Activated naive CD4-positive, alpha-beta T cell treated with anti-CD3 and anti-CD28 coated beads, Interleukin-2, amount 50 U/mL, for 24 hours (primary cell): Measurements from ENCODE around the gene TMEM207.
"Not testable (repeated sequence)": the region's sequence is repeated elsewhere in the genome, so short reads cannot be mapped to it uniquely, and the experiment has no call there.

Experiments
- H3K27ac Mint-ChIP-seq: one replicate; pipeline ENCODE4 v1.8.0; 2021; ENCODE audit warnings: mild to moderate bottlenecking, mixed read lengths
- H3K27me3 Mint-ChIP-seq: one replicate; pipeline ENCODE4 v1.8.0; 2021; ENCODE audit warnings: mixed read lengths
- H3K36me3 Mint-ChIP-seq: one replicate; pipeline ENCODE4 v1.8.0; 2021; ENCODE audit warnings: mixed read lengths
- H3K4me1 Mint-ChIP-seq: one replicate; pipeline ENCODE4 v1.8.0; 2021; ENCODE audit warnings: mixed read lengths
- H3K4me3 Mint-ChIP-seq: one replicate; pipeline ENCODE4 v1.8.0; 2021; ENCODE audit warnings: mild to moderate bottlenecking, mixed read lengths
- H3K9me3 Mint-ChIP-seq: one replicate; pipeline ENCODE4 v1.8.0; 2021; ENCODE audit warnings: mixed read lengths

Gene TMEM207

GRCh38 chr3:190449801-190450200 lies at the start of gene TMEM207:
TMEM207 (minus strand) TSS chr3:190449901; CDS start chr3:190449809, 92 bp downstream.
- no peak within 1 kb of the TSS for H3K4me3 Mint-ChIP-seq
- peaks cover 10% of the 10 kb centered on the region for H3K4me1 Mint-ChIP-seq

GRCh38 chr3:190499122-190499521 lies 49.4 kb upstream of the TMEM207 start:
- Mint-ChIP-seq H3K36me3 (no peaks in the 10 kb centered on the region), H3K4me3 (no peak overlapping the region), H3K27me3 (peaks cover 10% of the 10 kb centered on the region), H3K27ac (no peak overlapping the region), H3K4me1 (peaks cover 3% of the 10 kb centered on the region), H3K9me3 (no peaks in the 10 kb centered on the region)

More at GRCh38 chr3:190449801-190450200, at the start of gene TMEM207:
- Mint-ChIP-seq H3K36me3 (no peaks in the 10 kb centered on the region), H3K9me3 (no peaks in the 10 kb centered on the region), H3K27ac (no peak within 1 kb of the TSS), H3K27me3 (peaks cover 4% of the 10 kb centered on the region)

- peaks cover 3% of the 10 kb centered on the region for H3K4me1 Mint-ChIP-seq
- no peak overlapping the region for H3K4me3 Mint-ChIP-seq
- H3K36me3 Mint-ChIP-seq, result no peaks in the 10 kb centered on the region
- no peaks in the 10 kb centered on the region for H3K9me3 Mint-ChIP-seq
- peaks cover 10% of the 10 kb centered on the region for H3K27me3 Mint-ChIP-seq
- no peak overlapping the region for H3K27ac Mint-ChIP-seq
Observed at GRCh38 chr3:190498293-190498692, 48.6 kb upstream of the TMEM207 start.

GRCh38 chr3:190497811-190498210 lies 48.1 kb upstream of the TMEM207 start:
- H3K4me1 Mint-ChIP-seq, result peaks cover 3% of the 10 kb centered on the region
- peaks cover 10% of the 10 kb centered on the region for H3K27me3 Mint-ChIP-seq
- H3K27ac Mint-ChIP-seq, result no peak overlapping the region
- H3K9me3 Mint-ChIP-seq, result no peaks in the 10 kb centered on the region
- H3K4me3 Mint-ChIP-seq, result no peak overlapping the region
- H3K36me3 Mint-ChIP-seq, result no peaks in the 10 kb centered on the region

DNA sequence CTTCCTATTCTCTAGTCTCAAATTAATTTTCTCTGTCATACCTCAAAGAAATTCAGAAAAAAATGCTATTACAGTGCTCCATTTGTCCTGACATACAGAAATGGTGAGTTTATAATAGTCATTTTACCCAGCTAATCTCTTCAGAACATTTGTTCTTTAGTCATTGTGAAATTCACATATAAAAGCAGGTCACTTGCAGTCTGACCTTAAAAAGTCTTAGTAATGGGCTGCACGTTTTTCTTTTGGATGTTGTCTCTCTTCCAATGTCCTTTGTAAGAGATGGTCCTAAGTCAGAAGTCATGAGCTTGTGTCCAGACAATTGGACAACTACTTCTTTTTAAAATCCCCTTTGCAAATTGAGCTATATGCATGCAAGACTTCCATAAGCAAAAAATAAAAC lies 47.2 kb upstream of the TMEM207 start:
- H3K4me3 Mint-ChIP-seq, result no peak overlapping the region
- no peaks in the 10 kb centered on the region for H3K9me3 Mint-ChIP-seq
- H3K27me3 Mint-ChIP-seq, result peaks cover 10% of the 10 kb centered on the region
- no peaks in the 10 kb centered on the region for H3K36me3 Mint-ChIP-seq
- H3K27ac Mint-ChIP-seq, result no peak overlapping the region
- peaks cover 8% of the 10 kb centered on the region for H3K4me1 Mint-ChIP-seq

- Mint-ChIP-seq H3K27ac (no peak overlapping the region), H3K4me3 (no peak overlapping the region), H3K27me3 (peaks cover 10% of the 10 kb centered on the region), H3K9me3 (no peaks in the 10 kb centered on the region), H3K36me3 (no peaks in the 10 kb centered on the region), H3K4me1 (peaks cover 17% of the 10 kb centered on the region)
Observed at GRCh38 chr3:190495796-190496195, 46.1 kb upstream of the TMEM207 start.

DNA sequence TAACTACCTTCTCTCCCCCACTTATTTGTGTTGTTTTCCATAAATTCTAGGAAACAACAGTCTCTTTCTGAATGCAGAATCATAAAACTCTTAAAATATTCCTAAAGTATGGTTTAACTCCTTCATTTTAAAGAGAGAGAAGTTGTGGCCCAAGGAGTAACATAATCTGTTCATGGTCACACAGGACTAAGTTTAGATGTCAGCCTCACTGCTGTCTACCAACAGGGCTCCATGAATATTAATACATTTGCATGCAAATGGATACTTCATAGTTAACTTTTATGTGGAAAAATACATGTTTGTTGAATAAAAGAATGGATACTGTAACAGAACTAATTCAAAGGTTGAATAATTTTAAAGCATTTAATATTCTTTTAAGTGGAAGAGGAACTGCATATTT lies 45.7 kb upstream of the TMEM207 start:
- peaks cover 17% of the 10 kb centered on the region for H3K4me1 Mint-ChIP-seq
- no peaks in the 10 kb centered on the region for H3K36me3 Mint-ChIP-seq
- no peaks in the 10 kb centered on the region for H3K9me3 Mint-ChIP-seq
- peaks cover 9% of the 10 kb centered on the region for H3K27me3 Mint-ChIP-seq
- H3K4me3 Mint-ChIP-seq, result no peak overlapping the region
- no peak overlapping the region for H3K27ac Mint-ChIP-seq

DNA sequence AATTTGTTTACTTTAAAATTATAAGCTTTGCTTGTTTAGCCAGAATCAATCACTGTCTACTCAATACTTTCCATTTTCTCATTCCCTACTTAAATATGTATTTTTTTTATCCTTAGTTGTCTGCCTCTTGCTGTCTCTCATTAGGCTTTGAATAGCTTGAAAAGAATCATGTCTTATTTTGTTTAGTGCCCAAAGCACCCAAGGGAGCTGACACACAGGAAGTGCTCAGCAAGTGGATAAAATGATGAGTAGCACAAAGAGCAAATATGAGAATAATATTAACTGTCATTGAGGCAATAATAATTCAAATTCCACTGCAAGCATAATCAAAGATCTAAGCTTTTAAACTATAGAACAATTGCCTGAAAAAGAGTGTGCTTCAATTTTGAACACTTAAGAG lies 45.2 kb upstream of the TMEM207 start:
- Mint-ChIP-seq H3K4me1 (peaks cover 17% of the 10 kb centered on the region), H3K4me3 (no peak overlapping the region), H3K9me3 (no peaks in the 10 kb centered on the region), H3K27ac (no peak overlapping the region), H3K36me3 (no peaks in the 10 kb centered on the region), H3K27me3 (peaks cover 9% of the 10 kb centered on the region)

DNA sequence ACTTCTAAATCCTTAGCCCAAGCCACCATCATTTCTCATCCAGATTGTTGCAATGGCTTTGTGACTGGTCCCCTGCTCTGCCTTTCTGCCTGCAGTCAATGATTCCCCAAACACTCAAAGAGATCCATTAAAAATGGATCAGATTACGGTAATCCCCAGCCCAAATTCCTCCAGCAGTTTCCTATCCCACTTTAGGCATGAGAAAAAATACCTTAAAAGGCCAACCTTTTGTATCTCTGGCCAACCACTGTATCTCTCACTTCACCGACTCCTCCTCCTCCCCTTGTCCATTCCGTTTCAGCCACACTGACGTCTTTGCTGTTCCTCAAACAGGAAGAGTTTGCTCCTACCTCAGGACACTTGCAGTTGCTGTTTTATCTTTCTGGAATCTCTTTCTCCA lies 43.3 kb upstream of the TMEM207 start:
- H3K27me3 Mint-ChIP-seq, result peaks cover 16% of the 10 kb centered on the region
- H3K27ac Mint-ChIP-seq, result peak overlapping the region; percentile 46
- H3K9me3 Mint-ChIP-seq, result no peaks in the 10 kb centered on the region

GRCh38 chr3:190492129-190492528 lies 42.4 kb upstream of the TMEM207 start:
- Mint-ChIP-seq H3K27ac (peak overlapping the region; percentile 1), H3K4me3 (no peak overlapping the region), H3K27me3 (peaks cover 18% of the 10 kb centered on the region), H3K4me1 (peaks cover 17% of the 10 kb centered on the region), H3K36me3 (no peaks in the 10 kb centered on the region), H3K9me3 (no peaks in the 10 kb centered on the region)

More for the DNA sequence above, 43.3 kb upstream of the TMEM207 start:
- no peaks in the 10 kb centered on the region for H3K36me3 Mint-ChIP-seq
- H3K4me3 Mint-ChIP-seq, result no peak overlapping the region
- peaks cover 17% of the 10 kb centered on the region for H3K4me1 Mint-ChIP-seq

DNA sequence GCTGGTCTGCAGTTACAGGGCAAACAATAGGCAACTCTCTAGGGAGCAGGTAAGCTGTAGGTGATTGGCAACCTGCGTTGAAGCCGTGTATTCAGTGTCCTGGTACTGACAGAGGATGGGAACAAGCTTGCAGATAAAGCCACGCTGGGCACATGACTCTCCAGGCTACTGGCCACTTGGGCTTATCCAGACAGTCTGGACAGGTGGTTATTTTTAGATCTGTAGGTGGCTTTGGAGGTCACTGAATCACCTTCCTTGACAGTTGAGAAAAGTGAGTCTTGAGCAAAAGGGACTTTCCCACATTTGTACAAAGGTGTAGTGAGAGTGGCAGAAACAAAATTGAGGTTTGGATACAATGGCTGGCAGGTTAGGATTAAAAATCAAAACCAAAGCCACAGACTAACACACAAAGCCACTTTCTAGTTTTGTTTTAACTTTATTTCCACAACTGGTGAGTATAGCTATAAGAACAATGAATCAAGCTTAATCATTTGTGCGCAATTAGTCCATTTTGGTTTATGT lies 41.9 kb upstream of the TMEM207 start:
- peaks cover 17% of the 10 kb centered on the region for H3K27me3 Mint-ChIP-seq
- H3K4me1 Mint-ChIP-seq, result peaks cover 17% of the 10 kb centered on the region

DNA sequence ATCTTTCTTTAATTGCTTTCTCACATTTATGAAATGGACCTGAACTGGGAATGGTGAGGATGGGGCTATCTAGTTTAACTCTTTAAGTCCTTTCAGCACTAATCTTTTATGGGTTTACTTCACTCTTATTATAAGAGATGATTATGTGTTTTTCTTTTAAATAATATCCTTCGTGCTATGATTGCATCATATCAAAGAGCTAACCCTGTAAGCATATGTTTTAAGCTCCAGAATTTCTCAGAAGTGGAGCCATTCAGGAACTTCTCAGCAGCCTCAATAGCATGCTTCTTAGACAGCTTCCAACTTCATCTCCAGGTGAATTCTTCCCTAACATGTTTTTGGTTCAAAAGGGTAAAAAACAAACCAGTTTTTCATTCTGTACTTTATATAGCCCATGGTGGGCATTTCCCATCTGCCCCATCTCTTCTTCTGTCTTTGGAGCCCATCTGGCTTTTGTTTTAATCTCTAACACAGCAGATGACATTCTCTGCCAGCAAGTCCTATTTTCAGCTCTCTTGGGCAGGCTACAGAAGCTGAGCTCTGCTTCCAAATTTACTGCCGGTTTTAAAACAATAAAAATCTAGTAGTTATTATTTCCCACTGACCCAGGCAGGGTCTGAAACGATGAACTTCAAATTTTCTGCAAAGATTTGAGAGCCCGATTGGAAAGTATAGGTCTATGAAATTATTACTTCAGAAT lies 37.4 kb upstream of the TMEM207 start:
- Mint-ChIP-seq H3K36me3 (no peaks in the 10 kb centered on the region), H3K27me3 (peaks cover 17% of the 10 kb centered on the region), H3K9me3 (no peaks in the 10 kb centered on the region), H3K4me1 (peaks cover 14% of the 10 kb centered on the region), H3K27ac (no peak overlapping the region), H3K4me3 (no peak overlapping the region)

More for the DNA sequence above, 41.9 kb upstream of the TMEM207 start:
- Mint-ChIP-seq H3K27ac (no peak overlapping the region), H3K9me3 (no peaks in the 10 kb centered on the region), H3K36me3 (no peaks in the 10 kb centered on the region), H3K4me3 (no peak overlapping the region)

- peaks cover 8% of the 10 kb centered on the region for H3K4me1 Mint-ChIP-seq
- H3K27me3 Mint-ChIP-seq, result peaks cover 17% of the 10 kb centered on the region
- H3K4me3 Mint-ChIP-seq, result no peak overlapping the region
- H3K36me3 Mint-ChIP-seq, result no peaks in the 10 kb centered on the region
- no peaks in the 10 kb centered on the region for H3K9me3 Mint-ChIP-seq
- no peak overlapping the region for H3K27ac Mint-ChIP-seq
Observed at GRCh38 chr3:190486533-190486864, 36.8 kb upstream of the TMEM207 start.

- no peaks in the 10 kb centered on the region for H3K36me3 Mint-ChIP-seq
- H3K9me3 Mint-ChIP-seq, result no peaks in the 10 kb centered on the region
- no peak overlapping the region for H3K4me3 Mint-ChIP-seq
- no peak overlapping the region for H3K27ac Mint-ChIP-seq
- peaks cover 17% of the 10 kb centered on the region for H3K27me3 Mint-ChIP-seq
- peaks cover 3% of the 10 kb centered on the region for H3K4me1 Mint-ChIP-seq
Observed at GRCh38 chr3:190485830-190486532, 36.3 kb upstream of the TMEM207 start.

DNA sequence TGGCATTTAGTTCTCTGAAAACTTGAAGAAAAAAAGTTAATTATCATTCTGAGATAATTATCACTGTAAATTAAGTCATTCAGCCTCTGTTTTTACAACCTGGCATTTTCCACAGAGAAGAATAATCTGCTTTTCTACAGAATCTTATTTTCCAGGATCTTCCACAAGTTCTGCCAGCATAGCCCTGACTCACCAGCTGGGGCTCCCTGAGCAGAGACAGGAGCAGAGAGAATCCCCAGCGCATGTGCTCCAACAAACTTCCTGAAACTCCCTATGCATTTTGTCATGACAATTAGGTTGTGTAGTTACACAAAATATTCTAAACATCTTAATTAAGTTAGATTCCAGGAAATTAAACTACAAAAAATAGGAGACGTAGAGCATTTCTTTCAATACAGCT lies 32.1 kb upstream of the TMEM207 start:
- Mint-ChIP-seq H3K27me3 (peaks cover 1% of the 10 kb centered on the region), H3K4me1 (peaks cover 3% of the 10 kb centered on the region), H3K9me3 (no peaks in the 10 kb centered on the region), H3K4me3 (no peak overlapping the region), H3K36me3 (no peaks in the 10 kb centered on the region), H3K27ac (no peak overlapping the region)

DNA sequence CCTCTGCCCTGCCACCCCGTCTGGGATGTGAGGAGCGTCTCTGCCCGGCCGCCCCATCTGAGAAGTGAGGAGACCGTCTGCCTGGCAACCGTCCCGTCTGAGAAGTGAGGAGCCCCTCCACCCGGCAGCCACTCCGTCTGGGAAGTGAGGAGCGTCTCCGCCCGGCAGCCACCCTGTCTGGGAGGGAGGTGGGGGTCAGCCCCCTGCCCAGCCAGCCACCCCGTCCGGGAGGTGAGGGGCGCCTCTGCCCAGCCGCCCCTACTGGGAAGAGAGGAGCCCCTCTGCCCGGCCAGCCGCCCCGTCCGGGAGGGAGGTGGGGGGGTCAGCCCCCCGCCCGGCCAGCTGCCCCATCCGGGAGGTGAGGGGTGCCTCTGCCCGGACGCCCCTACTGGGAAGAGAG lies 23.6 kb upstream of the TMEM207 start:
- H3K4me1 Mint-ChIP-seq, H3K36me3 Mint-ChIP-seq, H3K4me3 Mint-ChIP-seq, H3K27ac Mint-ChIP-seq, H3K27me3 Mint-ChIP-seq: not testable (repeated sequence)
- peaks cover 15% of the 10 kb centered on the region for H3K9me3 Mint-ChIP-seq
